GM19395 (cell line): ENCODE results near the gene FARP2.
A peak's percentile ranks its signal among the peaks of the same experiment; 100 is the strongest.
"Not testable (repeated sequence)": the region's sequence is repeated elsewhere in the genome, so short reads cannot be mapped to it uniquely, and the experiment has no call there.

Experiments
- ATAC-seq: cut with Tn5 transposase; IDR thresholded peaks from one replicate; pipeline ENCODE4 v1.9.1; 2021; ENCODE audit warnings: mild to moderate bottlenecking, moderate library complexity; ENCODE audit not compliant: unreplicated experiment

Gene FARP2

GRCh38 chr2:241359481-241360045, 3.5 kb downstream of the FARP2 start:
- no peak for ATAC-seq

GRCh38 chr2:241363426-241363825, 7.3 kb downstream of the FARP2 start:
- no peak for ATAC-seq

GRCh38 chr2:241364781-241365180, 8.7 kb downstream of the FARP2 start:
- ATAC-seq = no peak

GRCh38 chr2:241366678-241367077, 10.6 kb downstream of the FARP2 start:
- no peak for ATAC-seq

GRCh38 chr2:241368643-241369042, 12.6 kb downstream of the FARP2 start:
- no peak for ATAC-seq

- no peak for ATAC-seq
These were observed 16.4 kb downstream of the FARP2 start for GRCh38 chr2:241372361-241372992.

- no peak for ATAC-seq
These were observed 17.4 kb downstream of the FARP2 start for GRCh38 chr2:241373446-241373845.

GRCh38 chr2:241373906-241374305, 17.8 kb downstream of the FARP2 start:
- ATAC-seq = not testable (repeated sequence)

- no peak for ATAC-seq
These were observed 19.2 kb downstream of the FARP2 start for GRCh38 chr2:241375300-241375699.

GRCh38 chr2:241376808-241377207, 20.7 kb downstream of the FARP2 start:
- no peak for ATAC-seq

- ATAC-seq = no peak
These were observed 22.7 kb downstream of the FARP2 start for GRCh38 chr2:241378816-241379215.

- no peak for ATAC-seq
These were observed 23.7 kb downstream of the FARP2 start for GRCh38 chr2:241379481-241380480.

- no peak for ATAC-seq
These were observed 25.8 kb downstream of the FARP2 start for GRCh38 chr2:241381872-241382271.

- not testable (repeated sequence) for ATAC-seq
These were observed 29.4 kb downstream of the FARP2 start for GRCh38 chr2:241385450-241385849.

- ATAC-seq = no peak
These were observed 30.4 kb downstream of the FARP2 start for GRCh38 chr2:241386519-241386918.

GRCh38 chr2:241389697-241390096, 33.6 kb downstream of the FARP2 start:
- no peak for ATAC-seq

- peak; percentile 55 for ATAC-seq
These were observed 34.5 kb downstream of the FARP2 start for GRCh38 chr2:241390301-241391206.

GRCh38 chr2:241391892-241392665, 36.0 kb downstream of the FARP2 start:
- ATAC-seq = no peak

GRCh38 chr2:241392753-241393152, 36.7 kb downstream of the FARP2 start:
- ATAC-seq = not testable (repeated sequence)
